Measurements from ENCODE around the gene OGFOD2. TPM values are rescaled to one million over a fixed set of nuclear protein-coding genes. Genes with fewer than 3 reads are reported as not detected.
"Not testable (repeated sequence)": the region's sequence is repeated elsewhere in the genome, so short reads cannot be mapped to it uniquely, and the experiment has no call there.

The OGFOD2 gene
- total RNA-seq, 4 donors from 2014 or later, result 29.9 to 37.1 (median 31.4) TPM

- Histone ChIP-seq H3K36me3 (no peaks in the 10 kb centered on the region), H3K27ac (no peak overlapping the region), H3K9me3 (no peaks in the 10 kb centered on the region), H3K4me1 (no peaks in the 10 kb centered on the region), H3K27me3 (no peaks in the 10 kb centered on the region), H3K4me3 (no peak overlapping the region)
- no peak for DNase-seq
- TF ChIP-seq POLR2A (IDR thresholded peaks at IDR 0.05), result no peak
- no peak for TF ChIP-seq CTCF (IDR thresholded peaks at IDR 0.05)
Measured at GRCh38 chr12:122932207-122932606, 42.8 kb upstream of the OGFOD2 start.

GRCh38 chr12:122934722-122935121 lies 40.3 kb upstream of the OGFOD2 start:
- Histone ChIP-seq H3K4me3 (no peak overlapping the region), H3K27ac (no peak overlapping the region), H3K36me3 (no peaks in the 10 kb centered on the region), H3K27me3 (no peaks in the 10 kb centered on the region), H3K4me1 (peaks cover 0 to 5% (median 0%) of the 10 kb centered on the region in 4 donors), H3K9me3 (no peaks in the 10 kb centered on the region)
- DNase-seq, result no peak
- TF ChIP-seq POLR2A (IDR thresholded peaks at IDR 0.05) (no peak), CTCF (IDR thresholded peaks at IDR 0.05) (no peak)

GRCh38 chr12:122935318-122935717 lies 39.7 kb upstream of the OGFOD2 start:
- Histone ChIP-seq H3K27me3 (no peaks in the 10 kb centered on the region), H3K4me1 (peaks cover 0 to 5% (median 0%) of the 10 kb centered on the region in 4 donors), H3K9me3 (no peaks in the 10 kb centered on the region), H3K27ac (no peak overlapping the region), H3K4me3 (no peak overlapping the region), H3K36me3 (no peaks in the 10 kb centered on the region)
- no peak for DNase-seq
- TF ChIP-seq CTCF (IDR thresholded peaks at IDR 0.05), result no peak
- TF ChIP-seq POLR2A (IDR thresholded peaks at IDR 0.05), result no peak

- H3K27me3 ChIP-seq, result no peaks in the 10 kb centered on the region
- no peak for DNase-seq
- TF ChIP-seq POLR2A (IDR thresholded peaks at IDR 0.05) (no peak), CTCF (IDR thresholded peaks at IDR 0.05) (no peak)
- no peaks in the 10 kb centered on the region for H3K9me3 ChIP-seq
- no peak overlapping the region for H3K27ac ChIP-seq
- peaks cover 0 to 12% (median 0%) of the 10 kb centered on the region in 4 donors for H3K4me1 ChIP-seq
- no peaks in the 10 kb centered on the region for H3K36me3 ChIP-seq
- no peak overlapping the region for H3K4me3 ChIP-seq
Measured at GRCh38 chr12:122937622-122938091, 37.4 kb upstream of the OGFOD2 start.

GRCh38 chr12:122939125-122939524 lies 35.9 kb upstream of the OGFOD2 start:
- Histone ChIP-seq H3K27me3 (no peaks in the 10 kb centered on the region), H3K4me1 (peaks cover 0 to 27% (median 0%) of the 10 kb centered on the region in 4 donors), H3K27ac (no peak overlapping the region), H3K4me3 (no peak overlapping the region), H3K36me3 (no peaks in the 10 kb centered on the region), H3K9me3 (no peaks in the 10 kb centered on the region)
- no peak for DNase-seq
- TF ChIP-seq POLR2A (IDR thresholded peaks at IDR 0.05), result no peak

- not testable (repeated sequence) for H3K27me3 ChIP-seq, H3K36me3 ChIP-seq, H3K27ac ChIP-seq, H3K9me3 ChIP-seq, DNase-seq, H3K4me3 ChIP-seq
- H3K4me1 ChIP-seq, result peaks cover 0 to 38% (median 0%) of the 10 kb centered on the region in 4 donors
Measured at GRCh38 chr12:122941351-122941750, 33.7 kb upstream of the OGFOD2 start.

- Histone ChIP-seq H3K27me3 (no peaks in the 10 kb centered on the region), H3K27ac (peak overlapping the region in 2 of 4 donors; percentile 43 to 75), H3K4me3 (no peak overlapping the region), H3K4me1 (peaks cover 0 to 49% (median 2%) of the 10 kb centered on the region in 4 donors), H3K36me3 (no peaks in the 10 kb centered on the region), H3K9me3 (no peaks in the 10 kb centered on the region)
- DNase-seq, result peak in 1 of 3 donors; percentile 78
- TF ChIP-seq CTCF (IDR thresholded peaks at IDR 0.05), result no peak
- TF ChIP-seq POLR2A (IDR thresholded peaks at IDR 0.05), result no peak
Measured at GRCh38 chr12:122942637-122943036, 32.4 kb upstream of the OGFOD2 start.
